Activated CD4-positive, alpha-beta T cell treated with anti-CD3 and anti-CD28 coated beads for 48 hours (primary cell): ENCODE data around the gene EIF4E1B.

Experiments
- DNase-seq: peaks from one replicate; pipeline ENCODE4 v3.0.0-alpha.2; 2020

The EIF4E1B gene

GRCh38 chr5:176628406-176629228 lies 1.9 kb upstream of the EIF4E1B start:
- no peak for DNase-seq

- DNase-seq = no peak
These were observed 1.1 kb upstream of the EIF4E1B start for GRCh38 chr5:176629317-176629852.

DNA sequence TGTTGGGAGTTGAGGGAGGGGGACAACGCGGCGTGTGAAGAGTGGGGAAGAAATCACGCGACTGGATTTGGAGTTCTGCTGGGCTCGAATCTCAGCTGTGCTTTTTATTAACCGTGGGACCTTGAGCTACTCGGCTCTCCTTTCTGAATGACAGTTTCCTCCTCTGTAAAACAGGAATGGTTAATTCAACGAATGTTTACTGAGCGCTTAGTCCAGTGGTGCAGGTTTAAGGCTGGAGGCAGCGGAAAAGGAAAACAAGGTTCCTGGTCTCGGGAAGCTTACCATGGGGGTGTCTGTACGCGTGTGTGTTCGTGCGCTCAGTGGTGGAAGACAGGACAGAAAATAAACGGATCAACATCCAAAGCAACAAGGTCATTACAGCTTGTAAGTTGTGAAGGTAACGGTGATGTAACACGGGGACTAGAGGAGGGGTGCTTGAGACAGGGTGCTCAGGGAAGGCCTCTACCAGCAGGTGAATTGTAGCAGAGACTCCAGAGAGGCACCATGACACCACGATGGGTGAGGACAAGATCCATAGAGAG lies 277 bp downstream of the EIF4E1B start:
- no peak for DNase-seq

DNA sequence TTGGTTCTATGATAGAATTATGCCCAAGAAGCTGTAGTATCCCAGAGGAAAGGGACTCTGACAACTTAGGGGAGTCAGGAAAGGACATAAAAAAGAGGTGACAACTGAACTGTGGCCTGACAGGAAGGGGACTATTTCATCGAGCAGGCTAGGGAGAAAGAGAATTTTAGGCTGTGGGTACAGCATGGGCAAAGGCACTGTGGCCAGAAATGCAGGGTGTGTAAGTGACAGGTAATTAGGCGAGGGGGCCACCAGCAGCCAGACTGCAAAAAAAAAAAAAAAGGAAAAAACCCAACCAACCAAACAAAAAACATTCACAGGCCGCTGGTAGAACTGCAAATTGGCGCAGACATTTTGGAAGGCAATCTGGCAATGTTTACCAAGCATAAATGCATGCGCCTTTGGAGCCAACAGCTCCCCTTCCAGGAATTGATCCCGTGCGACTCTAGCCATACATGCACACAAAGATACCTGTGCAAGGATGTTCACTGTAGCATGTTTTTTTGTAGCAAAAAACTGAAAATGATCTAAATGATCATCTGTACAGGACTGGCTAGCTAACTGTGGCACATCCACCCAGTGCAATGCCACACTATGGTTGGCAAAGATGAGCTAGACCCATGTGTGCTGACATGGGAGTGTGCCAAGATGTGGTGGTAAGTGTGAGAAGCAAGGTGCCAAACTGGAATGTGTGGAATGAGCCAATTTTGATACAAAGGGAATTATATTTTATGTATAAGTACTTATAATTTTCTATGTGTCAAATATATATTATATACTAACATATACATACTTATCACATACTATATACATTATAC lies 1.1 kb downstream of the EIF4E1B start:
- DNase-seq = no peak

DNA sequence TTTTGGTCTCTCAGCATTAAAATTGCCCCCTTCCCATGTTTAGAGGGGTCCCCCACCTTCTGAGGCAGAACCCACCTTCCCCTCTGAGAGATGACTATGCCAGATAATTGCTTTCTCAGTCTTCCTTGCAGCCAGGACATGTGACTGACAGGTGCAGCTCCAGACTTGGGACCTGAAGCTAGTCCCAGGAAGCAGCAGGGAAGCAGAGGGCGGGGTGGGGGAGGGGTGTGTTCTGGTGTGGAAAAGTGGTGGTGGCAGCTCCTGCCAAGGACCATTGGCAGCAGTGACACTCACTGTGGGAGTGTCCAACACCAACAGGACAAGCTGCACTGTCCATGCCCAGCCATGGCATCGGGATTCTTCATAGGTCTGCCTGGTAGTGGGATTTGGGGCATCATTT lies 2.3 kb downstream of the EIF4E1B start:
- no peak for DNase-seq

DNA sequence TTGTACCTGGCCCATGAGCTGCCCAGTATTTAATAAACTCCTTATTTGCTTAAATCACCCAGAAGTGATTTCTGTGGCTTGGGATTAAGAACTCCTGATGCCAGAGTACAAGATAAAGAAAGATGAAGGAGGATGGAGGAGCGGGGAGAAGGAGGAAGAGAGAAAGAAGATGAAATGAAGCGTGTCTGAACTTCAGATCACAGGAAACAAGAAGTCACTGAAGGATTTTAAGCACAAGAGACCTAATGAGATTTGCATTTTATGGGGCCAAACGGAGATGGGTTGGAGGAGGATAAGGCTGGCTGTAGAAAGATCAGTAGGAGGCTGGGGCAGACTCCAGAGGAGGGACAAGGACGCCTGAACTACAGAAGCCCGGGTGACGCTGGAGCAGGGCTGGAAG lies 3.1 kb downstream of the EIF4E1B start:
- DNase-seq = no peak

DNA sequence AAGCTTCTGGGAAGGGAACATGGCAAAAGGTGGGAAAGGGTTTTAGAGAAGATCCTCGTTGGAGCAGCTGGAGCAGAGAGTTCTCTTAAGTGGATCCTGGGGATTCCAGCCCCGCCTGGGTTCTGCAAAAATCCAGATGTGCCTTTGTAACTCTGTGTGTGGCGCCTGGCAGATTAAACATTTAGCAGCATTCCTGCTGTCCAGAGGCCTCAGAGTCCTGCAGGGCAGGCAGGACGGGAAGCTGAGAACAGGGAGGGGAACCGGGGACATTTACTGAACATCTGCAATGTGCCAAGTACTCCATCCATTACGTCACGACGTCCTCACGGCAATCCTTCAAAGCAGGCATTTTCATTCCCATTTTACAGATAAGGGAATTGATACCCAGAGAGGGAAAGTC lies 6.0 kb downstream of the EIF4E1B start:
- no peak for DNase-seq

DNA sequence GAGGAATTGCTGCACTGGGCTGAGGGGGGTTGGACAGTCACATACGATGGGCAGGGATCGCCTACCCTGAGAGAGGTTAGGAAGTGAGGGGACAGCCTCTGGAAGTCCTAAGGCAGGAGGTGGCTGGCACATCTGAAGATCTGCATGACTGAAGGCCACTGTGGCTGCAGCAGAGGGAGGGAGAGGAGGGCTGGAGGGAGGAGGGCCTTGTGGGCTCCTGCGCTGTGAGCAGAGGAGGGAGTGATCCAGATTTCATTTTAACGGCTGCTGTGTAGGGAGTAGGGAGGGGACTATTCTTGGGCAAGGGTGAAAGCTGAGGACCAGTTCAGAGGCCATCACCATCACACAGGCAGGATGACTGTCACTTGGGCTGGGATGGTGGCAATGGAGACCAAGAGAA lies 7.1 kb downstream of the EIF4E1B start:
- DNase-seq = no peak

DNA sequence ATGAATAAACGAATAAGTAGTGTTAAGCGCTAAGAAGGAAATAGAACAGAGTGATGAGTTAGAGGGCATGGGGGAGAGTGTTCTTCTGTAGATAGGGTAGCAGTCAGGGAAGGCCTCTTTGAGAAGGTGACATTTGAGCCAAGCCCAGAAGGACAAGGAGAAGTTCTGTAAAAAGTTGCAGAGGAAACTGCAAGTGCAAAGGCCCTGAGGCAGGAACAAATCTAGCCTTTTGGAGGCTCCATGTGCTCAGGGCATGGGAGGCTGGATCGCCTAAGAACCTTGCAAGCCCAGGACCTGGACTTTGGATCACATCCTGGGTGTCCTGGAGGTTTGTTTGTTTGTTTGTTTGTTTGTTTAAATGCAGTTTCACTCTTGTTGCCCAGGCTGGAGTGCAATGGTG lies 8.0 kb downstream of the EIF4E1B start:
- DNase-seq = no peak

- no peak for DNase-seq
These were observed 8.7 kb downstream of the EIF4E1B start for GRCh38 chr5:176639208-176639607.

DNA sequence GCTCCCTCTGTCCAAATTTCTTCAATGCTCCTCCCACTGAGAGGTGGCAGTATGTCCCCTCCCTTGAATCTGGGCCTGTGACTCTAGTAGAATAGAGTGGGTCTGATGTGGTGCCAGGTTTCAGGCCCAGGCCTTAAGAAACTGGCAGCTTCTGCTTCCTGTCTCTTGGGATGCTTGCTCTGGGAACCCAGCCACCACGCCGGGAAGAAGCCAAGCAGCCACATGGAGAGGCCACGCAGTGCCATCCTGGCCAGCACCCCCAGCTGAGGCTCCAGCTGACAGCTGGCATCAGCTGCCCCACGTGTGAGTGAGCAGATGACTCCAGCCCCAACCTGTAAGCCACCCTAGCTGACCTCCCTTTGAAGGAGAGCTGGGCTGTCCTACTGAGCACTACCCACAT lies 9.5 kb downstream of the EIF4E1B start:
- DNase-seq = no peak

DNA sequence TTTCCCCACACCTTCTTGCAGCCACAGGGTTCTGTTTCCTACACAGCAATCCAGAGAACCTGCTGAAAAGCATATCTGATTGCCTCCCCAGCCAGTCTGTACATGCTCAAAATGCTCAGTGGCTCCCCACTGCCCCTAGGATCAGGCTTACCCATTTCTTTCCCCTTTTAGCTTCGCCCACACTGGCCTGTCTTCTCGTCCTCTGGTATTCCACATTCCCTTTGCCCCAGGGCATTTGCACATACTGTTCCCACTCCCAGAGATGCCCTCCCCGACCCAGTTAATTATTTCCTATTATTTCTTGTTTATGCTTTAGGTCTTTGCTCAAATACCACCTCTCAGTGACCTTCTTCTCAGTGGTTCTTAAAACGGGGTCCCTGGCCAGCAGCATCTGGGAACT lies 10.1 kb downstream of the EIF4E1B start:
- DNase-seq = no peak

DNA sequence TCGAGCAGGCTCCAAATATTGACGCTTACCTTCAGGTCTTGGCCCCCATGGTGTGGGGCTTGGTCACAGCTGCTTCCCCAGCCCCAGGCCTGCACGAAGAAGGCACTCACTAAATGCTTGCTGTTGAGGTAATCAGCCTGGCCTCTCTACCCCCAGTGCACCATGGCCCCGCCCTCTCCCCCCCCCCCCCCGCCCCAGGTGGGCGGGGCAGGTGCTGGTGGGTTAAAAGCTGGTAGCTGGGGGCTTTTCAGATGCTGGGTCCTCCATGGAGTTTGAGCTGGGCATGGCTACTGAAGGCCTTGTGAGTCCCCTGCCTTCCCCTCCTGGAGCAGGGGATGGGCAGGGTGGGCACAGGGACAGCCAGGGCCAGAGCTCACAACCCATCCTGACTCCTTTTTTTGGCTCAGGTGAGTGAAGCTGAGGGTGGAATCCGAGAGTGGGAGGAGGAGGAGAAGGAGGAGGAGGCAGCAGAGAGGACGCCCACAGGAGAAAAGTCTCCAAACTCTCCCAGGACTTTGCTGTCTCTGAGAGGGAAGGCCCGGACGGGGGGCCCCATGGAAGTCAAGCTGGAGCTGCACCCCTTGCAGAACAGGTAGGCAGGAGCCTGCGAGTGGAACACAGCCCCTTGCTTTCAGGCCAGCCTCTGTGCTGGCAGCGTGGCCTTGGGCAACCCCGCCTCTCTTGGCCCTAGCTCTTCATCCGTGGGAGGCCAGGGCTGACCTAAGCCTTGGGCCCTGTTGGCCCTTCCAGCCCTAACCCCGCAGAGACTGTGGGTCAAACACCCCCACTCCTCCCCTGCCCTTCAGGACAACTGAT lies 12.4 kb downstream of the EIF4E1B start:
- no peak for DNase-seq

- no peak for DNase-seq
These were observed 13.2 kb downstream of the EIF4E1B start for GRCh38 chr5:176643491-176644219.

GRCh38 chr5:176644294-176644693 lies 13.8 kb downstream of the EIF4E1B start:
- no peak for DNase-seq

DNA sequence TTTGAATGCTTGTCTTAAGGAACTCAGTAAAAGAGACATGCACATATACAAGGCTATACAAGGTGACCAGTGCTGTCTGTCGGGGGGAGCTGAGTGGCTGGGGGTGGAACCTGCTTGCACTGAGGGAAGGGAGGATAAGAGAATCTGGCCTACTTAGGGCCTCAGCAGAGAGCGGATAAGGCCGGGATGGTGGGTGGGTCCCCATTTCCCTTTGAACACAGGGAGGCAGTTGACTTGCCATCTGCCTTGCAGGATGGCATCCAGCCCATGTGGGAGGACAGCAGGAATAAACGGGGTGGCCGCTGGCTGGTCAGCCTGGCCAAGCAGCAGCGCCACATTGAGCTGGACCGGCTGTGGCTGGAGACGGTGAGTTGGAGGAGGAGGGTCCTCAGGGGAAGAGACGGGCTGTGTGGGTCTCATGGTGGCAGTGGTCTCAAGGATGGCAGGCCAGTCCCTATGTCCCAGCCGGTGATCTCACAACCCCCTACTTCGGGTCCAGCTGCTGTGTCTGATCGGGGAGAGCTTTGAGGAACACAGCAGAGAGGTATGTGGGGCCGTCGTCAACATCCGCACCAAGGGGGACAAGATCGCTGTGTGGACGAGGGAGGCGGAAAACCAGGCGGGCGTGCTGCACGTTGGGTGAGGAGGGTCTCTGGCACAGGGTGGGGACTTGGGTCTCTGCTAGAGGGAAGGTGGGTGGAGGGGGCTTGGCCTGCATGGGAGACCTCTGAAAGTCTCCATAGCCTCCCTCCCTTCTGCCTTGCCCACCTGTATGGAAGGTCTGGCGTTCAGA lies 14.6 kb downstream of the EIF4E1B start:
- no peak for DNase-seq

DNA sequence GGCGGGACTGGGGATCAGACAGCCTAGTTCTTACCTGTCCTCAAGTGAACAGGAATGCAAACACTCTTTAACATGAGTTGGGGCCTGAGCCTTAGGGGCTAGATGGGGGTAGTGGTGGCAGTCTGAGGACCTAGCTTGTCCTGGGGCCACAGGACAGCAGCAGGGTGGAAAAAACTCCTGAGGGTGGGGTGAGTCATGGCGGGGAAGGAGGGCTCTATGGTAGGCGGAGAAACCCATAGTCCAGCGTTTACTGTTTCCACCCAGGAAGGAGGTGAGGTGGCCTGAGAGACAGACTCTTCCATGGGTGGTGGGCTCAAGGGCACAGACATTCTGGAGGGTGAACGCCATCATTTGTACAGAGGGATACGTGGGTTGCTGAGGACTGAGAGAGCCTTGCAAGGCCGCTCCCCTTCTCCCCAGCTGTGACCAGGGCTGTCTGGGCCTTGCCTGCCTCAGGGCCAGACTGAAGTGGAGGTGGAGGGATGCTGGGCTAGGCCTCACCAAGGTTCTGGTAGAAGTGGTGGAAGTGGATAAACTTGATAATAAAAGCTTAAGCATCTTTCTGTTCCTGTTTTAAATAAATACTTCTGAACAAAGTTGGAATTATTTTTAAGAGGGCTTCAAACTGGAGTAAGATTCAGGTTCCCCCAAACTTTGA lies 15.7 kb downstream of the EIF4E1B start:
- no peak for DNase-seq

DNA sequence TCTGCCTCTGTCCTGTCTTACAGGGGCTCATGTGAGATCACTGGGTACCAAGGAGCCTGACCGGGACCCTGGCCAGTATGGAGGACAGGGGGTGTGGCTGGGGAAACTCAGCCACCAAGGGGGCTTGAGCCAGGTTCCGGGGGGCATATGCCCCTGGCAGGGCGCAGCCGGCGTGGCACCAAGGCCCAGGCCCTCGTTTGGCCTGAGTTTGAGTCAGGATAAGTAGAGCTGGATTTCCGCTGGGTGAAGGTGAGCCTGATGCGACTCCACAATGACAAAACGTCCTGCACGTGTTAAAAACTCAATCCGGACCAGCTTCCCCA lies 16.2 kb downstream of the EIF4E1B start:
- DNase-seq = no peak

DNA sequence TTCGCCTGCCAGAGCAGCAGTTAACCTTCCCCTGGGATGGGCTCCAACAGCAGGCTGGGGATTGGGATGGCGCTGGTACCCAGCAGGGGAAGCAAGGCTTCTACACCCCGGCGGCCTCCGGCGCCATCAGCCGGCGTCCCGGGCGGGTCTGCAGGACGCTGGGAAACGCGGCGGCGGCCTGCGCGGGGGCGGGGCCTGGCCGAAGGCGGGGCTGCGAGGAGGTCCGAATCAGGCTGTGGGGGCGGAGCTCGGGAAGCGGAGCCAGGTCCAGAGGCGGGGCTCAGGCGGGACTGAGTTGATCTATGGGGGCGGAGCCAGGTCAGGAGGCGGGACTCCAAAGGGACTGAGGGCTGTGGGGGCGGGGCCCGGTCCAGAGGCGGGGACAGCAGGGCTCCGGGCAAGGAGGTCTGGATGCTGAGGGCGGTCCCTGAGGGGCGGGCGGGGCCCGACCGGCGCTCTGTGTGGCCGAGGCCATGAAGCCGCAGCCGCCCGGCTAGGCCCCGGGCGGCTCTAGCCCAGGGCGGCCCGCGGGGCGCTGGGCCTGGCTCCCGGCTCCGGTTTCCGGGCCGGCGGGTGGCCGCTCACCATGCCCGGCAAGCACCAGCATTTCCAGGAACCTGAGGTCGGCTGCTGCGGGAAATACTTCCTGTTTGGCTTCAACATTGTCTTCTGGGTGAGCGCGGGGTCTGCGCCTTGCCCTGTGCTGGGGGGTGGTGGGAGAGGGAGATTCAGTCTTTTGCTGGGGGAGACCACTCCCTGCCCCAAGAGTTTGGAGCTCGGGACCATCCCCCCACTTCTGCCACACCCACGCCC lies 16.8 kb downstream of the EIF4E1B start, which contains the start of gene TSPAN17:
TSPAN17 (plus strand) TSS at position 455 of the 813 bp plus-strand sequence; CDS start at position 587, 132 bp downstream.
- peak; percentile 100 for DNase-seq
